ENCODE measurements around the gene FAM234B. TPM values are rescaled to one million over a fixed set of nuclear protein-coding genes. Genes with fewer than 3 reads are reported as not detected.

FAM234B gene
- total and polyA plus RNA-seq, 7 experiments from 2014 or later = 2.6 to 5.8 (median 4.3) TPM

DNA sequence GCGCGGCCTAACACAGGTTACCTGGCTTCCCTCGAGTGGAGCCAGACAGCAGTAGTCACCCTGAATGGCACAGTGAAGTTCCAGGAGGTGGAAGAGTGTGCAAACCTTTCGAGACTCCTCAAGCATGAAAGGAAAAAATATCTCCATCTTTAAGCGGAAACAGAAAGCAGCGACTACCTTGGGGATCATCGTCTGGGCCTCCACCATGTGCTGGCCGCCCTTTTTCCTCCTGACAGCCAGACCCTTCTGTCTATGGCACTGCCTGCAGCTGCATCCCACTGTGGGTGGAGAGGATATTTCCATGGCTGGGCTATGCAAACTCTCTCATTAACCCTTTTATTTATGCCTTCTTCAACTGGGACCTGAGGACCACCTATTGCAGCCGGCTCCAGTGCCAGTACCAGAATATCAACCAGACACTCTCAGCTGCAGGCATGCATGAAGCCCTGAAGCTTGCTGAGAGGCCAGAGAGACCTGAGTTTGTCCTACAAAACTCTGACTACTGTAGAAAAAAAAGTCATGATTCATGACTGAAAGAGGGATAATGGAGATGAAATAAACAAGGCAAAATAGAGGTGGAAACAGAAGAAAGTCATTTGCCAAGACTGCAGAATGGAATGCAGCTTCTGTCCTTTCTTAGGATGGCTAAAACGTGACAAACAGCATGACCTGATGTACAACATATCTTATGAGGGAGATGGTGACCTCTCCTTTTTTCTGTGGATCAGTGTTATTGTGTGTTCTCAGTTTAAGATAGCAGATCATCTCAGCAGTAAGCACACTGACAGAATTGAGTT, 41.7 kb upstream of the FAM234B start:
- Histone ChIP-seq H3K27me3 (ENCODE audit: control insufficient read depth in 2 of 2, insufficient read depth in 2 of 2, low read length in 2 of 2) (peaks cover 0 to 5% of the 10 kb centered on the region in 2 donors), H3K27ac (ENCODE audit: low read depth, low read length) (no peak overlapping the region), H3K9me3 (ENCODE audit: control insufficient read depth in 2 of 3, low read length in 3 of 3) (no peaks in the 10 kb centered on the region), H3K4me1 (ENCODE audit: control insufficient read depth in 2 of 2, insufficient read depth in 2 of 2, low read length in 2 of 2) (peaks cover 8 to 19% of the 10 kb centered on the region in 2 donors), H3K36me3 (ENCODE audit: control insufficient read depth in 2 of 3, insufficient read depth in 3 of 3, low read length in 3 of 3) (peaks cover 0 to 4% (median 0%) of the 10 kb centered on the region in 3 experiments), H3K4me3 (ENCODE audit: low read length) (no peak overlapping the region)
- Mint-ChIP-seq H3K36me3 (peaks cover 0 to 3% (median 0%) of the 10 kb centered on the region in 5 donors), H3K27ac (peak overlapping the region in 6 of 9 donors; percentile 26 to 92 (median 82)), H3K9me3 (no peaks in the 10 kb centered on the region), H3K27me3 (peaks cover 0 to 38% (median 0%) of the 10 kb centered on the region in 5 donors), H3K4me1 (peaks cover 19 to 38% (median 28%) of the 10 kb centered on the region in 7 donors), H3K4me3 (peak overlapping the region; percentile 82 to 96 (median 87))
- intact Hi-C loops (cut with micrococcal nuclease) = loop anchor here (1.0 to 5.0 kb wide), 7 partner anchors 165 to 735 kb away; partner anchors contain the start of genes BORCS5 (in 1 of the 2) and LRP6 (in 1 of the 2)
- ChIA-PET POLR2A (interaction anchor here (0.7 kb wide), 1 partner anchor 108 kb away, joined by 3 read pairs; no protein-coding TSS in a partner anchor), CTCF (interaction anchor here (0.6 to 1.1 kb wide), 2 partner anchors 86 to 1808 kb away, joined by 3 read pairs; no protein-coding TSS in a partner anchor)
- DNase-seq (no peak), ATAC-seq (no peak)

DNA sequence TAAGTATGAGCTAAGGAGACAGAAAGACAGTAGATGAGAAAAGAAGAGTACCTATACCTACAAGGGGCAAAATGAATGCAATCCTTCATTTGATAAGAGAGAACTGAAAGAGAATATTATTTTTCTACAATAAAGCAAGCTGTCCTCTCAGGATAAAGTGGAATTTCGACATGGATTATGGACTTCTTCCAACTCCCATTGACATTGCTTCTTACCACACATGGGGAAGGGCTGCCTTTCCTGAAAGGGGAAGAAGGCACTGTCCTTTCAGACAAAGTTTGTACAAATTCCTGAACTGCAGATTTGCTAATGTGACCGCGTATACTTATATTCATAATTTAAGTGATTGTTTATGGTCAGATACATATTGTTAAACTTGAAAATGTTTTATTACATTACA, 39.8 kb upstream of the FAM234B start:
- CTCF ChIA-PET = interaction anchor here (1.0 kb wide), 1 partner anchor 216 kb away, joined by 3 read pairs; no protein-coding TSS in a partner anchor
- no peak overlapping the region for H3K27ac Mint-ChIP-seq
- H3K9me3 ChIP-seq (ENCODE audit: control insufficient read depth in 2 of 3, low read length in 3 of 3) = no peaks in the 10 kb centered on the region
- peaks cover 0 to 38% (median 0%) of the 10 kb centered on the region in 5 donors for H3K27me3 Mint-ChIP-seq
- no peak overlapping the region for H3K4me3 ChIP-seq (ENCODE audit: low read length)
- peaks cover 5 to 10% of the 10 kb centered on the region in 2 donors for H3K4me1 ChIP-seq (ENCODE audit: control insufficient read depth in 2 of 2, insufficient read depth in 2 of 2, low read length in 2 of 2)
- intact Hi-C loops (cut with micrococcal nuclease) = loop anchor here (5.0 kb wide), 6 partner anchors 163 to 737 kb away; partner anchors contain the start of genes BORCS5 (in 1 of the 2) and LRP6 (in 1 of the 2)
- ATAC-seq (no peak), DNase-seq (no peak)
- no peak overlapping the region for H3K4me3 Mint-ChIP-seq
- peaks cover under 1 to 21% (median 12%) of the 10 kb centered on the region in 7 donors for H3K4me1 Mint-ChIP-seq
- H3K27ac ChIP-seq (ENCODE audit: low read depth, low read length) = no peak overlapping the region
- peaks cover 0 to 3% (median 0%) of the 10 kb centered on the region in 5 donors for H3K36me3 Mint-ChIP-seq
- no peaks in the 10 kb centered on the region for H3K9me3 Mint-ChIP-seq
- peaks cover 0 to 5% of the 10 kb centered on the region in 2 donors for H3K27me3 ChIP-seq (ENCODE audit: control insufficient read depth in 2 of 2, insufficient read depth in 2 of 2, low read length in 2 of 2)
- POLR2A ChIA-PET = no interaction called here
- peaks cover 0 to 4% (median 0%) of the 10 kb centered on the region in 3 experiments for H3K36me3 ChIP-seq (ENCODE audit: control insufficient read depth in 2 of 3, insufficient read depth in 3 of 3, low read length in 3 of 3)

DNA sequence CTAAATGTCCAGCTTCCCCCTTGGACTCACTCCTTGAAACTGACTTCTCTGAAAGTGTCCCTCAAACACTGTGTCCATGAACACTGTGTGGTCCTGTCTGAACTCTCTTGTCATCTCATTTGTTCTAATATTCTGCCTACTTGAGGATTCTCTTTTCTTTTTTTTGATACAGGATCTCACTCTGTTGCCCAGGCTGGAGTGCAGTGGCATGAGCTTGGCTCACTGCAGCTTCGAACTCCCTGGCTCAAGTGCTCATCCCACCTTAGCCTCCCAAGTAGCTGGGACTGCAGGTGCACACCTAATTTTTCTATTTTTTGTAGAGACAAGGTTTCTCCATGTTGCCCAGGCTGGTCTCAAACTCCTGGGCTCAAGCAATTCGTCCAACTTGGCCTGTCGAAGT, 39.2 kb upstream of the FAM234B start:
- H3K4me3 ChIP-seq (ENCODE audit: low read length) = no peak overlapping the region
- H3K36me3 ChIP-seq (ENCODE audit: control insufficient read depth in 2 of 3, insufficient read depth in 3 of 3, low read length in 3 of 3) = peaks cover 0 to 4% (median 0%) of the 10 kb centered on the region in 3 experiments
- peaks cover 0 to 5% of the 10 kb centered on the region in 2 donors for H3K27me3 ChIP-seq (ENCODE audit: control insufficient read depth in 2 of 2, insufficient read depth in 2 of 2, low read length in 2 of 2)
- Mint-ChIP-seq H3K9me3 (no peaks in the 10 kb centered on the region), H3K4me1 (peaks cover 0 to 15% (median 6%) of the 10 kb centered on the region in 7 donors), H3K36me3 (peaks cover 0 to 3% (median 0%) of the 10 kb centered on the region in 5 donors), H3K4me3 (peak overlapping the region in 1 of 10 donors; percentile 29), H3K27me3 (peaks cover 0 to 38% (median 0%) of the 10 kb centered on the region in 5 donors), H3K27ac (peak overlapping the region in 1 of 9 donors; percentile 55)
- no peak for ATAC-seq
- intact Hi-C loops (cut with micrococcal nuclease) = loop anchor here (5.0 kb wide), 6 partner anchors 162 to 738 kb away; partner anchors contain the start of genes BORCS5 (in 1 of the 2) and LRP6 (in 1 of the 2)
- ChIA-PET POLR2A (no interaction called here), CTCF (no interaction called here)
- peaks cover 0 to 7% of the 10 kb centered on the region in 2 donors for H3K4me1 ChIP-seq (ENCODE audit: control insufficient read depth in 2 of 2, insufficient read depth in 2 of 2, low read length in 2 of 2)
- H3K9me3 ChIP-seq (ENCODE audit: control insufficient read depth in 2 of 3, low read length in 3 of 3) = no peaks in the 10 kb centered on the region
- H3K27ac ChIP-seq (ENCODE audit: low read depth, low read length) = no peak overlapping the region
- DNase-seq = no peak

DNA sequence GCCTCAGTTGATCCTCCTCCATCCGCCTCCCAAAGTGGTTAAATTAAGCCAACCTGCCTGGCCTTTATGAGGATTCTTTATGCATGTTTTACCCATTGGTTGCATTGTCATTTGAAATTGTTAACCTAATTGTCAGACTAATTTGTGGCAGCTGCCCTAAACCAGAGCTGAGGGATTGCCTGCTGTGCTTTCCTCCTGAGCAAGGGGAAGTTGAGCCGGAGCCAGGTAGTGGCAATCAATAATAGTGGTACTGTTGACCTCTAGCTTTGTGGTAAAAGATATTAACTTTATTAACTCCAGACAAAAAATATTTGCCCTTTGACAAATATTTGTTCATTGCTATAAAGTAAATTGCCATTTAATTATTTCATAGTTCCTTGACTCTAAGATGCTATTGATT, 38.5 kb upstream of the FAM234B start:
- H3K4me3 Mint-ChIP-seq = no peak overlapping the region
- ATAC-seq (no peak), DNase-seq (no peak)
- no peak overlapping the region for H3K27ac ChIP-seq (ENCODE audit: low read depth, low read length)
- peaks cover 0 to 15% (median 6%) of the 10 kb centered on the region in 7 donors for H3K4me1 Mint-ChIP-seq
- peaks cover 0 to 5% of the 10 kb centered on the region in 2 donors for H3K27me3 ChIP-seq (ENCODE audit: control insufficient read depth in 2 of 2, insufficient read depth in 2 of 2, low read length in 2 of 2)
- ChIA-PET POLR2A (no interaction called here), CTCF (no interaction called here)
- peaks cover 0 to 7% of the 10 kb centered on the region in 2 donors for H3K4me1 ChIP-seq (ENCODE audit: control insufficient read depth in 2 of 2, insufficient read depth in 2 of 2, low read length in 2 of 2)
- intact Hi-C loops (cut with micrococcal nuclease) = no loop called here
- no peak overlapping the region for H3K27ac Mint-ChIP-seq
- no peaks in the 10 kb centered on the region for H3K36me3 ChIP-seq (ENCODE audit: control insufficient read depth in 2 of 3, insufficient read depth in 3 of 3, low read length in 3 of 3)
- H3K27me3 Mint-ChIP-seq = peaks cover 0 to 41% (median 0%) of the 10 kb centered on the region in 5 donors
- no peak overlapping the region for H3K4me3 ChIP-seq (ENCODE audit: low read length)
- peaks cover 0 to 3% (median 0%) of the 10 kb centered on the region in 5 donors for H3K36me3 Mint-ChIP-seq
- H3K9me3 Mint-ChIP-seq = peaks cover 0 to 2% (median 0%) of the 10 kb centered on the region in 11 donors
- no peaks in the 10 kb centered on the region for H3K9me3 ChIP-seq (ENCODE audit: control insufficient read depth in 2 of 3, low read length in 3 of 3)

DNA sequence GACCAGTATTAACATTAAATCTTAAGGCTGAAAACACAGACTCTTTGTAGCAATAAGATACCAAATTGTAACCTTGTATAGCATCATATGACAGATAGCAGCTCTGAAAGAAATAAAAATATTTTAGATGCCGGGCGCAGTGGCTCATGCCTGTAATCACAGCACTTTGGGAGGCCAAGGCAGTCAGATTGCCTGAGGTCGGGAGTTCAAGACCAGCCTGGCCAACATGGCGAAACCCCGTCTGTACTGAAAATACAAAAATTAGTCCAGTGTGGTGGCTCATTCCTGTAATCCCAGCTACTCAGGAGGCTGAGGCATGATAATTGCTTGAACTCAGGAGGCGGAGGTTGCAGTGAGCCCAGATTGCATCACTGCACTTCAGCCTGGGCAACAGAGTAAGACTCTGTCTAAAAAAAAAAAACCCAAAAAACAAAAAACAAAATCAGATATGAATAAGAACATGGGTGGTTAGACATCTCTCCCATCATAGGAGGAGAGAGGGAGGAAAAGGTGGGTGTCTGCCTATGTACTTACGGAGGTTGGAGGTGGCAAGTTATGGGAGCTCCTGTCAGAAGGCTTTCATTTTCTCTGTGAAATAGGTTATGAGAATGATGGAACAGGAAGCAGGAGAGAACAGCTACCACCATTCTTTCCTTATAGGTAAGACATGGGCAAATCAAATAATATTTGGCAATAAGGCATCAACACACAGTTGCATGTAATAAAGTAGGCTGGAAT, 36.5 kb upstream of the FAM234B start:
- ATAC-seq (no peak), DNase-seq (no peak)
- H3K36me3 Mint-ChIP-seq = no peaks in the 10 kb centered on the region
- peaks cover 0 to under 1% (median 0%) of the 10 kb centered on the region in 7 donors for H3K4me1 Mint-ChIP-seq
- CTCF ChIA-PET = no interaction called here
- peaks cover 0 to 41% (median 0%) of the 10 kb centered on the region in 5 donors for H3K27me3 Mint-ChIP-seq
- H3K4me3 Mint-ChIP-seq = no peak overlapping the region
- Histone ChIP-seq H3K4me1 (ENCODE audit: control insufficient read depth in 2 of 2, insufficient read depth in 2 of 2, low read length in 2 of 2) (no peaks in the 10 kb centered on the region), H3K27me3 (ENCODE audit: control insufficient read depth in 2 of 2, insufficient read depth in 2 of 2, low read length in 2 of 2) (peaks cover 0 to 2% of the 10 kb centered on the region in 2 donors), H3K4me3 (ENCODE audit: low read length) (no peak overlapping the region), H3K36me3 (ENCODE audit: control insufficient read depth in 2 of 3, insufficient read depth in 3 of 3, low read length in 3 of 3) (no peaks in the 10 kb centered on the region), H3K9me3 (ENCODE audit: control insufficient read depth in 2 of 3, low read length in 3 of 3) (no peaks in the 10 kb centered on the region), H3K27ac (ENCODE audit: low read depth, low read length) (no peak overlapping the region)
- intact Hi-C loops (cut with micrococcal nuclease) = no loop called here
- peaks cover 0 to 2% (median 0%) of the 10 kb centered on the region in 11 donors for H3K9me3 Mint-ChIP-seq
- H3K27ac Mint-ChIP-seq = peak overlapping the region in 1 of 9 donors; percentile 41
- POLR2A ChIA-PET = no interaction called here

DNA sequence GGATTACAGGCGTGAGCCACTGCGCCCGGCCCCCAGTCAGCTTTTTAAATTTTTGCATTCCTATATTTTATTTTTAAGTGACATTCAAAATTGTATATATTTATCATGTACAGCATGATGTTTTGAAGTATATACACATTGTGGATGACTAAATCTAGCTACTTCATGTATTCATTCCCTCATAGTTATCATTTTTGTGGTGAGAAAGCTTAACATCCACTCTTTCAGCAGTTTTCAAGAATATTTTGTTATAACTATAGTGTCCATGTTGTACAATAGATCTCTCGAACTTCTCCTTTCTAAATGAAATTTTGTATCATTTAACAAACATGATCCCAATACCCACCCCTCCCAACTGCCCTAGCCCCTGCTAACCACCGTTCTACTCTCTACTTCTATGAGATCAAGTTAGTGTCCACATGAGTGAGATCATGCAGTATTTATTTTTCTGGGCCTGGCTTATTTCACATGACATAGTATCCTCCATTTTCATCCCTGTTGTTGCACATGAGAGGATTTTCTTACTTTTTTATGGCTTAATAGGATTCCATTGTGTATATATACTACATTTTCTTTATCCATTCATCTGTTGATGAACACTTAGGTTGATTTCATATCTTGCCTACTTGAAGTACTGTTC, 35.3 kb upstream of the FAM234B start:
- ATAC-seq (no peak), DNase-seq (no peak)
- H3K27ac ChIP-seq (ENCODE audit: low read depth, low read length) = no peak overlapping the region
- H3K27ac Mint-ChIP-seq = no peak overlapping the region
- H3K27me3 ChIP-seq (ENCODE audit: control insufficient read depth in 2 of 2, insufficient read depth in 2 of 2, low read length in 2 of 2) = no peaks in the 10 kb centered on the region
- peaks cover 0 to 34% (median 0%) of the 10 kb centered on the region in 5 donors for H3K27me3 Mint-ChIP-seq
- no peaks in the 10 kb centered on the region for H3K36me3 Mint-ChIP-seq
- ChIA-PET CTCF (no interaction called here), POLR2A (no interaction called here)
- H3K36me3 ChIP-seq (ENCODE audit: control insufficient read depth in 2 of 3, insufficient read depth in 3 of 3, low read length in 3 of 3) = no peaks in the 10 kb centered on the region
- no peaks in the 10 kb centered on the region for H3K4me1 Mint-ChIP-seq
- H3K4me3 ChIP-seq (ENCODE audit: low read length) = no peak overlapping the region
- H3K9me3 ChIP-seq (ENCODE audit: control insufficient read depth in 2 of 3, low read length in 3 of 3) = no peaks in the 10 kb centered on the region
- peaks cover 0 to 2% (median 0%) of the 10 kb centered on the region in 11 donors for H3K9me3 Mint-ChIP-seq
- no peak overlapping the region for H3K4me3 Mint-ChIP-seq
- intact Hi-C loops (cut with micrococcal nuclease) = no loop called here
- H3K4me1 ChIP-seq (ENCODE audit: control insufficient read depth in 2 of 2, insufficient read depth in 2 of 2, low read length in 2 of 2) = no peaks in the 10 kb centered on the region
